ENCODE data around the gene SYTL5.

DNA sequence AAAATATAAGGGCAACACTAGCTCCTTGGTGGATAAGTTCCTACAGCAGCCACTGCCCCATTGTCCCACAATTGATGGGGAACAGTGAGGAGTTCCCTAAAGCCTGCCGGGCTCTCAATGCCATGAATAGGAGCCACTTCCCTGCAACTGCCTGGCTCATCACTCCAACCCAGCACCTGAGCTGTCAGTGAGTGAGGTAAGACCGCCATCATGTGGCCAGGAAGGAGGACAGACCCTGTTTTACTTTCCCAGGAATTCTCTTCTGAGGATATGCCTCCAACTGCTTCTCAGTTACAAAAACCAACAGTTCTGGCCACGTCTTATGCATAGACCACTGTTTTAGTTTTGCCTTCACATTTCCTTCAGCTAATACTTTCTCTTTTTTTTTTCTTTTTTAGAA, 168.8 kb downstream of the SYTL5 start:
- TF ChIP-seq ZNF274 (IDR thresholded peaks at IDR 0.05; ENCODE audit: low read depth, low read length) (no peak), YY1 (IDR thresholded peaks at IDR 0.05; ENCODE audit: insufficient read depth, insufficient read length) (no peak)
